Esophagus (tissue), 2 donors: ENCODE measurements around the gene KMT2B. TPM values are rescaled to one million over a fixed set of nuclear protein-coding genes. Genes with fewer than 3 reads are reported as not detected.
"Not testable (repeated sequence)": the region's sequence is repeated elsewhere in the genome, so short reads cannot be mapped to it uniquely, and the experiment has no call there.

Experiments used
- H3K27ac ChIP-seq, 2 donors: one replicate each; pipeline ENCODE4 v1.5.1; 2013; ENCODE audit warnings: low read depth in 2 of 2, mild to moderate bottlenecking in 2 of 2, inconsistent platforms in 1 of 2, low read length in 1 of 2, moderate library complexity in 1 of 2
- H3K27me3 ChIP-seq, 2 donors: one replicate each; pipeline ENCODE4 v1.6.1; 2013; ENCODE audit warnings: low read length in 2 of 2, control low read depth in 1 of 2, mild to moderate bottlenecking in 1 of 2; ENCODE audit not compliant: insufficient read depth in 2 of 2, control insufficient read depth in 1 of 2
- H3K36me3 ChIP-seq, 2 donors: one replicate each; pipeline ENCODE4 v1.6.1; 2013; ENCODE audit warnings: low read length in 1 of 2; ENCODE audit not compliant: control insufficient read depth in 2 of 2, insufficient read depth in 2 of 2
- H3K4me1 ChIP-seq, 2 donors: one replicate each; pipeline ENCODE4 v1.6.1; 2013; ENCODE audit warnings: low read length in 1 of 2; ENCODE audit not compliant: control insufficient read depth in 2 of 2, insufficient read depth in 2 of 2
- H3K4me3 ChIP-seq, 2 donors: one replicate each; pipeline ENCODE4 v1.5.1; 2013; ENCODE audit warnings: low read length in 2 of 2, mild to moderate bottlenecking in 2 of 2, low read depth in 1 of 2, moderate library complexity in 1 of 2
- H3K9me3 ChIP-seq, 2 donors: one replicate each; pipeline ENCODE4 v1.6.1; 2013; ENCODE audit warnings: mild to moderate bottlenecking in 2 of 2, low read depth in 1 of 2, low read length in 1 of 2, moderate library complexity in 1 of 2; ENCODE audit not compliant: control insufficient read depth in 2 of 2, insufficient read depth in 1 of 2
- WGBS, 2 donors: extraction: QIAGEN DNeasy Blood & Tissue Kit; methylation state at CpG; one replicate each; pipeline ENCODE4 v1.1.7; 2013; 5-methylcytosine and 5-hydroxymethylcytosine counted together
- polyA plus RNA-seq, 2 donors: library from polyadenylated mRNA; stranded (reverse); fragments of 200-250 nt; gene quantifications; one replicate each; pipeline ENCODE4 v1.2.3, GENCODE V29; 2013
- donor health status: healthy with polysubstance abuse.
- donor health status: Bipolar disorder and iron deficiency.

Gene KMT2B
- polyA plus RNA-seq, 2 donors: 21.5 to 33.8 TPM

GRCh38 chr19:35767288-35768081, 49.7 kb downstream of the KMT2B start:
- Histone ChIP-seq H3K27ac (no peak overlapping the region), H3K36me3 (peaks cover 3 to 11% of the 10 kb centered on the region in 2 donors), H3K4me3 (no peak overlapping the region), H3K27me3 (no peaks in the 10 kb centered on the region), H3K4me1 (no peaks in the 10 kb centered on the region), H3K9me3 (no peaks in the 10 kb centered on the region)
- WGBS, 2 donors: 73 to 75% methylated on average over 27 to 34 of the region's 34 CpGs

- no peaks in the 10 kb centered on the region for H3K4me1 ChIP-seq
- WGBS, 2 donors: 70 to 80% methylated on average over 15 of the region's 15 CpGs
- no peak overlapping the region for H3K4me3 ChIP-seq
- H3K27ac ChIP-seq: no peak overlapping the region
- H3K27me3 ChIP-seq: no peaks in the 10 kb centered on the region
- H3K9me3 ChIP-seq: no peaks in the 10 kb centered on the region
- H3K36me3 ChIP-seq: peaks cover 3 to 11% of the 10 kb centered on the region in 2 donors
Observed at GRCh38 chr19:35768082-35768421, 50.2 kb downstream of the KMT2B start.

- H3K27me3 ChIP-seq, H3K9me3 ChIP-seq, H3K4me1 ChIP-seq, H3K36me3 ChIP-seq, H3K27ac ChIP-seq, H3K4me3 ChIP-seq: not testable (repeated sequence)
- WGBS, 2 donors: 92% methylated on average over 5 of the region's 5 CpGs
Observed at GRCh38 chr19:35772362-35772761, 54.6 kb downstream of the KMT2B start.

GRCh38 chr19:35773020-35773806, 55.4 kb downstream of the KMT2B start:
- H3K27ac ChIP-seq: no peak overlapping the region
- H3K9me3 ChIP-seq: no peaks in the 10 kb centered on the region
- H3K4me1 ChIP-seq: peaks cover 0 to 7% of the 10 kb centered on the region in 2 donors
- WGBS, 2 donors: 52 to 60% methylated on average over 9 of the region's 9 CpGs
- no peak overlapping the region for H3K4me3 ChIP-seq
- peaks cover 0 to 3% of the 10 kb centered on the region in 2 donors for H3K36me3 ChIP-seq
- H3K27me3 ChIP-seq: no peaks in the 10 kb centered on the region

DNA sequence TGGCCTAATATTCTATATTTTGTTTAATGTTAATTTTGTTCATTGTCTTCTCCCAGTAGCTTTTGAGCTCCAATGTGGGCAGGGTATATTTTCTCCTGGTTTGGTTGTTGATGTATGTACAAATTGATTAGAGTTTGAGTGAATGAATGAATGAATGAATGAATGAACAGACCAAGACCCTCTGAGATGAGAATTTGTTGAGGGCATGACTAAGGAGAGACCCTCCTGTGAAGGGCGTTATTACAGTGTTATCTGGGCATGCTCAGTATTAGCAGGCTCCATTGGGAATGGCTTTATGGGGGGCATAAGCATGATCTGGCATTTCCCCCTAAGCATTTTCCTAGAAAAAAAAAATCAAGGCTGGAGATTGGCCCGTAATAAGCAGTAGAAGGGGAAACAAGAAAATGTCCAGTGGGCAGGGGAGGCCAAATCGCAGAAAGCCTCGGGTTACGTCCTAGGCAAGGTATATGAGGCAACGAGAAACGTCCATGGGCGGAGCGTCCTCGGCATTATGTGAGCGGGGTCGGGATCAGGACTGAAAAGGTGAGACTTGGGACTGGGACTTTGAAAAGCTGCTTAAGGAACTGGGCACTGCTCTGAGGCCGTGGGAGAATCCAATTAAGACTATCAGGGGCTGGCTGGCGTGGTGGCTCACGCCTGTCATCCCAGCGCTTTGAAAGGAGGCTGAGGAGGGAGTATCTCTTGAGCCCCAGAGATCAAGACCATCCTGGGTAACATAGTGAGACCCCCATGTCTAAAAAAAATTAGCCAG, 56.7 kb downstream of the KMT2B start:
- no peak overlapping the region for H3K27ac ChIP-seq
- peak overlapping the region in 1 of 2 donors; percentile 70 for H3K4me3 ChIP-seq
- peaks cover 0 to 7% of the 10 kb centered on the region in 2 donors for H3K4me1 ChIP-seq
- H3K36me3 ChIP-seq: no peaks in the 10 kb centered on the region
- no peaks in the 10 kb centered on the region for H3K9me3 ChIP-seq
- H3K27me3 ChIP-seq: no peaks in the 10 kb centered on the region
- 34 to 46% methylated on average over 16 of the region's 16 CpGs for WGBS, 2 donors

DNA sequence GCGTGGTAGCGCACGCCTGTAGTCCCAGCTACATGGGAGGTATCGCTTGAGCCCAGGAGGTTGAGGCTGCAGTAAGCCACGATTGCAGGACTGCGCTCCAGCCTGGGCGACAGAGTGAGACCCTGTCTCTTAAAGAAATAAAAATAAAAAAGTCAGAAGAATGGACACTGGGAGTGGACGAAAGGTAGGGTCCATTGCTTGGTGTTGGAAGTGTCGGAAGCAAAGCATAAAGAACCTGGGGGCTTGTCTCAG, 57.2 kb downstream of the KMT2B start:
- Histone ChIP-seq H3K36me3 (peaks cover 0 to 2% of the 10 kb centered on the region in 2 donors), H3K4me3 (peak overlapping the region; percentile 70 to 87), H3K9me3 (no peaks in the 10 kb centered on the region), H3K4me1 (peaks cover 0 to 7% of the 10 kb centered on the region in 2 donors), H3K27ac (no peak overlapping the region), H3K27me3 (no peaks in the 10 kb centered on the region)
- 11 to 32% methylated on average over 9 of the region's 9 CpGs for WGBS, 2 donors

DNA sequence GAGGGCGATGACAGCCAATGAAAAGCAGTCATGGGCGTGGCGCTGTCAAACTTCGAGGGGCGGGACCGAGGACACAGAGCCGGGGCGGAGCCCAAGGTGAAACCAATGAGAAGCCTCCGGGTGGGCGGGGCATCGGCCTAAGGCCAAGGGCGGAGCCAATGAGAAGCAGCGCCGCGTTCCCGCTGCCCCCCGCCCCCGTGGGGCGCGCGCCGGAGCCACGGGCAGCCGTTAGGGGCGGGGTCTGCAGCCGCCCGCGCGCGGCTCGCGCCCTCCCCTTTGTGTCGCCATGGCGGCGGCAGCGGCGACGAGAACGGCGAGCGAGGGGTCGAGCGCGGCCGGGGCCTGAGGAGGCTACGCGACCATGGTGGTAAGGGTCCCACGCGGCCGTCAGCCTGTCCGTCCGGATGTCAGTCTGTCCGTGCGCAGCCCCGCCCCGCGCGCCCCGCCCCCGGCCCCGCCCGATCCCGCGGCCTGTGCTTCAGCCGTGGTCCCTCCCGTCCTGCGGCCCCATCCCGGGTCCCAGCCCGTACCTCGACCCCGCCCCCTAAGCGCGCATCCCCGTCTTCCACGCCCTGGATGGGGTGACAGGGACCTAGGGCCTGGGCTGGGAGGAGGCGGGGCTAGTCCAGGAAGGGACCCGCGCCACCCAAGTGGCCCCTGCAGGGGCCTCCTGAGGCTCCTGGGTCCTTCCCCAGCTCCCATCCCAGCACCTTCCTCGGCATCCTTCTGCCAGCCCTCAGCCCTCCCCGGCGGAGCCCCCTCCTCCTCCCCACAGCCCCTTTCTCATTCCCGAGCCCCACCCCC, 57.7 kb downstream of the KMT2B start, which contains the start of gene ARHGAP33:
TSS of gene ARHGAP33 (plus strand) at position 267 of the 804 bp plus-strand sequence. CDS start at position 362, 95 bp downstream.
- peak within 1 kb of the TSS; percentile 20 to 28 for H3K27ac ChIP-seq

GRCh38 chr19:35776102-35776788, 58.4 kb downstream of the KMT2B start:
- Histone ChIP-seq H3K4me1 (peaks cover 0 to 7% of the 10 kb centered on the region in 2 donors), H3K27ac (no peak overlapping the region), H3K27me3 (no peaks in the 10 kb centered on the region), H3K4me3 (peak overlapping the region; percentile 70 to 87), H3K9me3 (no peaks in the 10 kb centered on the region), H3K36me3 (peaks cover 0 to 11% of the 10 kb centered on the region in 2 donors)
- 54 to 61% methylated on average over 13 of the region's 13 CpGs for WGBS, 2 donors

More for the DNA sequence above, 57.7 kb downstream of the KMT2B start, which contains the start of gene ARHGAP33:
- WGBS, 2 donors: 1 to 2% methylated on average over 32 to 82 of the region's 82 CpGs
- peaks cover 0 to 7% of the 10 kb centered on the region in 2 donors for H3K4me1 ChIP-seq
- no peaks in the 10 kb centered on the region for H3K27me3 ChIP-seq
- H3K9me3 ChIP-seq: no peaks in the 10 kb centered on the region
- H3K36me3 ChIP-seq: peaks cover 0 to 6% of the 10 kb centered on the region in 2 donors
- peak within 1 kb of the TSS; percentile 70 to 87 for H3K4me3 ChIP-seq
